HG03571 (cell line): ENCODE data around the gene PDIA4.

Source experiments
- ATAC-seq: cut with Tn5 transposase; IDR thresholded peaks from one replicate; pipeline ENCODE4 v1.9.1; 2021; ENCODE audit not compliant: unreplicated experiment

The PDIA4 gene

DNA sequence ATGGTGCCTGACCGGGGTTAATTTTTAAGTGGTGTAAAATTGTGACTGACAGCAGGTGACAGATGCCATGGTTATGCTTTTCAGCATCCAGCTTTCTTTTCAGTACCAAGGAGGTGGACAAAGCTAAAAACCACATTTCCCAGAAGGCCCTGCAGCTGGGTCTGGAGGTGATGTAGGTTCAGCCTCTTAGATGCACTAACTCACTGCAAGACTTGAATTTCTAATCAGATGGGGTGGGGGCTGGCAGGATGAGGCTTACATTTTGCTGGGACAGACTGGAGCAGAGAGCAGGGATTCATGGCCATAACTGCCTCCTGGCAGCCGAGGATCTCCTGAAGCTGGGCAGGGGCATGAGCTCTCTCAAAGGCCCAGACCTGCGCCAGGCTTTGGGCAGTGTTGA, 52.4 kb downstream of the PDIA4 start:
- ATAC-seq: no peak

DNA sequence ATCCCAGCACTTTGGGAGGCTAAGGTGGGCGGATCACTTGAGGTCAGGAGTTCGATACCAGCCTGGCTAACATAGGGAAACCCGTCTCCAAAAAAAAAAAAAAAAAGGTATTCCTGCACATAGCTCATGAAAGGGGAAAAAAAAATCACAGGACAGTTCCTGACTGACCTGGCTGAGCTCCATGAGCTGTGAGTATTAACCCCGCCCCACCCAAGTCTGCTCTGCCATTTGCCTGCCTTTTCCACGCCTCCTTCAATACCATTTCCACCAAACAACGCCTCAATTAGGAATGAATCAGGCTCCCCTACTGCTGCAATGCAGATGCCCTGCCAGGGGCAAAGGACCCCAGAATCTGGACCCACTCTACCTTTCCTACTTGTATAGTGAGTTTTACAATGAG, 55.0 kb downstream of the PDIA4 start:
- ATAC-seq: no peak

DNA sequence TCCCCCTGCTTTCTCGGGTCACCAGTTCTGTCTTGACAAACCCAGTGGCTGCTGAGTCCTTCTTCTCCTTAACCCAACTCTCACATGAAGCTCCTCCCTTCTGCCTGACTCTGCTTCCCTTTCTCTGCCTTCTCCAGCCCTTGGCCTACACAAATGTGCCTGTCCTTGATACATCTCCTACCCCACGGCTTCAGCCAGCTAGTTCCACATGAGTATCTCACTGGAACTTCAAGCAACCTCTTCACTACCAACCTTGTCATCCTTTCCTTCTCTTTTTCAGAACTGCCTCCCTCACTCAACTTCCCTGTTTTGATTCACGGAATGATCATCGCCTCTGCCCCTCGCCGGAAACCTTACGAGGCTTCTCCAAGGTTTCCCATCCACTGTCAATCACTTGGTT, 55.9 kb downstream of the PDIA4 start:
- no peak for ATAC-seq

DNA sequence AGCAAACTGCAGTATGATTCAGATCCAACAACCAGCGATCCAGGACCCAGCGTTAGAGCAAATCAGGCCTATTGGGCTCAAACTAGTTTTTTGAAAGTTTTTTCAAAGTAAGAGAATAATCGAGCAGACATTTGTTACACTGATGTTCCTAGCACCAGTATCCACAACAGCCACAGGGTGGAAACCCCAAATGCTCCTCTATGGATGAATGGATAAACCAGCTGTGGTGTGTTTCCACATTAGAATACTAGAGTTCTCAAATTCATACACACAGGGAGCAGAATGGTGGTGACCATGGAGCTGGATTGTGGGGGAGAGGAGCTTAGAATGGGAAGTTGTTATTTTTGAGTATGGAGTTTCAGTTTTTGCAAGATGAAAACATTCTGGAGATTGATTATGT, 60.7 kb downstream of the PDIA4 start:
- no peak for ATAC-seq

DNA sequence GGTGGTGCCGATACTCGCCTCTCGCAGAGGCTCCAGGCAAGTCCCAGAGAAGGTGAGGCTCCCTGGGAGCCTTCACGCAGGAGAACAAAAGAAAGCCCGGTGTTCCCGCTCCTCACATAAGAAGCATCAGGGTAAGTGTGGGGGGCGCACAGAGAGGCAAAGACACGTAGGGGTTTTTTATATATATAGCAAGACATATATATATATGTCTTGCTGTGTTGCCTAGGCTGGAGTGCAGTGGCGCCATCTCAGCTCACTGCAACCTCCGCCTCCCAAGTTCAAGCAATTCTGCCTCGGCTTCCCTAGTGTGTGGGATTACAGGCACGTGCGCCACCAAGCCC, 61.3 kb downstream of the PDIA4 start:
- no peak for ATAC-seq

DNA sequence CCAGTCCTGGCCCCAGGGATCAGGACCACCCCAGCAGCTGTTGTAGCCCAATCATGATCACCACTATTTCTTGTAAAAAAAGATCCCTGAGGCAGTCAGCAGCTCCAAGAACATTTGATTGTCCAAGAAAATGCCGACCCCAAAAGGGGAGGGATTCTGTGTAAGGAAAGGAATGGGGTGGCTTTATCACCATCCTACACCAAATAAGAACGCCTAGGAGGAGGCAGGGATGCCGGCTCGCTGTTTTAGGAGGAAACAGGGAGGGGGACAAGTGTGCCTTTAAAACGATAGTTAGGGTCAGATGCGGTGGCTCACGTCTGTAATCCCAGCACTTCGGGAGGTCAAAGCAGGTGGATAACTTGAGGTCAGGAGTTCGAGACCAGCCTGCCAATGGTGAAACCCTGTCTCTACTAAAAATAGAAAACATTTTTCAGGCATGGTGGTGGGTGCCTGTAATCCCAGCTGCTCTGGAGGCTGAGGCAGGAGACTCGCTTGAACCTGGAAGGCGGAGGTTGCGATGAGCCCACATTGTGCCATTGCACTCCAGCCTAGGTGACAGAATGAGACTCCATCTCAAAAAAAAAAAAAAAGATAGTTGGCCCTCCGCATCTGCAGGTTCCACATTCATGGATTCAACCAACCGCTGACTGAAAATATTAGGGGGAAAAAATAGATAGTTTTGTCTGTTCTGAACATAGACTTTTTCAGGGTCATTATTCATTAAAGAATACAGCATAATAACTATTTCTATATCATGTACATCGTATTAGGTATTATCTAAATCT, 63.6 kb downstream of the PDIA4 start:
- no peak for ATAC-seq

DNA sequence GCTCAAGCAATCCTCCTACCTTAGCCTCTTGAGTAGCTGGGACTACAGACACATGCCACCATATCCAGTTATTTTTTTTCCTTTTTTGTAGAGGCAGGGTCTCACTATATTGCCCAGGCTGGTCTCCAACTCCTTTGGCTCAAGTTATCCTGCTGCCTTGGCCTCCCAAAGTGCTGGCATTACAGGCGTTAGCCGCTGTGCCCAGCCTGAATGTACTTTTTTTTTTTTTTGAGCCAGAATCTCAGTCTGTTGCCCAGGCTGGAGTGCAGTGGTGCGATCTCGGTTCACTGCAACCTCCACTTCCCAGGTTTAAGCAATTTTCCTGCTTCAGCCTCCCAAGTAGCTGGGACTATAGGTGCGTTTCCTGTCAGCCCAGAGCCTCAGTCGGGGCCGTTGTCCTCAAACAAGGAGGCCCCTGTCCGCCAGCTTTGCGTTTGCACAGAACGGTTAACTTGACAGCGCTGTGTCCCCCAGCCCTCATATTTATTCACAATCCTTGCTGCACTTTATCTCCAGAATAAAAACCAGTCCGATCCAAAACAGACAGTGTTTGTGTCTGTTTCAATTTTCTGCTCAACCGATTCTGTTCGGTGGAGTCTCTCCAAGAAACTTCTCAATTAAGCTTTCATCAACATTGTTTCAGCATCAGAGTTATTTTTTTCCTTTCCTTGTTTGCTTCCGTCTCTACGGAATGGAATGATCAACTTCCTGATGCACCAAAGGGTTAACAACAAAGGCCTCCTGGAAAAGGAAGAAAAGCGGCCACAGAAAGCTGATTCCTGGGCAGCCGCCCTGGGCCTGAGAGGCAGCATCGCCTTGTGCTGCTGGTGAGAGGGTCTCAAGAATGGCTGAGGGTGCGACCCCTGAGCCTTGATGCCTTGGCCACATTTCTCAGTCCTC, 64.5 kb downstream of the PDIA4 start:
- ATAC-seq: no peak

DNA sequence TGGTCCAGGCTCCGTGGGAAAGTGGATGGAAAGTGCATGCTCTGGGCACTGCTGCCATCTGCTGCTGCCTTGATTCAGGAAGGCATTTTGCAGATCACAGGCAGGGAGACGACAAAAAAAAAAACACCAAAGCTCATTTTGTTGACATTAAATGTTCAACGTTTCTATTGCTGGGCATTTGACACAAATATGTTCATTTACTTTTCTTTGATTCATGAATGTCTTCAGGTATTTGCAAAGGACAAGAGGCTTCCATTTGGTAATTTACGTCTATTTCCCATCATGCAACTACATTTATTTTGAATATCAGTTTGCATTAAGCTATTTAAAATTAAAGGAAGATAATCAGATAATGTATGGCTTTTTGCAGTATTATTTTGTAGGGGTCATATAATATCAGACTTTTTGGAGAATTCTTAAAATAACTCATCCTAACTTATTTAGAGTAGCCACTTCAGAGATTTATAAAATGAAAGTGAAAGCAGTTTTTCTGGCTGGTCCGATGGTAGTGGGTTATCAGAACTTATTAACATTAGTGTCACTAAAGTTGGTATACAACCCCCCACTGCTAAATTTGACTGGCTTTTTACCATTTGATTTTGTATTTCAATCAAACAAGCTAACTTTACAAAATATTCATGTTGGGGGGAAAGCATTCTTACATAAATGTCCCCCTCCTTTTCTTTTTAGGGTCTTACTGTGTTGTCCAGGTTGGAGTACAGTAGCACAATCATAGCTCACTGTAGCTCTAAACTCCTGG, 65.3 kb downstream of the PDIA4 start:
- peak; percentile 51 for ATAC-seq

DNA sequence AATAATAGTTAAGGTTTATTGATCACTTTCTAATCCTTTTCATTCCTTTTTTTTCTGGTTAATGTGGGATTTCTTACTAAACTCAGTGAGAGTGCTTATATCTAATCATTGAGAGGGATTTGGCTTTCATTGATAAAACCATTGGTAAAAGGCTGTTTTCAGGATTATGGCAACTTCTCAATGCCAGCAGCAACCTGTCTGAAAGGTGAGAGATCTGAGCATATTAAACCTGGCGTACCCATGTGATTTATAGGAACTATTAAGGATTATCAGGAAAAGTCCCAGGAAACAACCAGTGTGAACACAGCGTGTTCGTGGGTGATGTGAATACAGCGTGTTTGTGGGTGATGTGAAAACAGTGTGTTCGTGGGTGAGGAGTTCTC, 65.9 kb downstream of the PDIA4 start:
- ATAC-seq: no peak

DNA sequence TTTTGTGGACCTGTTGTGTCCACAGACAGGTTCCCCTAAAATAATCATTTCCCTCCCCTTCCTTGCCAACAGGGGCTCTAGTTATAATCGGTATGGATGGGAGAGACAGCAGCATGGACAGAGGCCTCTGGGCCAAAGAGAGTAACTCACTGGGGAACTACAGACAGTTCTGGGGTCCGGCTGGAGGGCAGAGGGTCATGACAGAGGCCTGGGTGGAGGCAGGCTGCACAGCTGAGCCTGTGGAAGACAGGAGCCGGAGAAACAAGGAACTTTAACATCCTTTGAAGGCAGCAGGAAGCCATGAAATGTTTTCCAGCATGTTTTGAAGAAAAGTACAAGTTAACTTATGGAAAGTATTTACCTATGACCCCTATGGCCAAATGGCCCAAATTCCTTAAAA, 68.6 kb downstream of the PDIA4 start:
- no peak for ATAC-seq

DNA sequence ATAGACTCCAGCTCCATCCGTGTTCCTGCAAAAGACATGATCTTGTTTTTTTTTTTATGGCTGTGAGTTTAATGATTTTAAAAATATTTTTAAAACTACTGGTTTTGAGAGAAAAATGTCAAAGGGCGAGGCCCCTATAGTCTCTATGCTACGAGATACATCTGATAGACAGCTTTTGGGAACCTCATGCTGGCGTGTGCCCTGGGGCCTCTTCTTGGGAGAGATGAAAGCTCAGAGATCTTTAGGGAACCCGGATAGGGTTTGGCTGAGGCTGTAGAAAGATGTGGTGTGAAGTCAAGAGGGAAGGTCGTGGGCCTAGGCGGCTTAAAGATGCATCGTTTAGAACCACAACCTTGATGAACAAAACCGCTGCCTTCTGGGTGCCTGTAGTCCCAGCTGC, 70.2 kb downstream of the PDIA4 start:
- no peak for ATAC-seq

DNA sequence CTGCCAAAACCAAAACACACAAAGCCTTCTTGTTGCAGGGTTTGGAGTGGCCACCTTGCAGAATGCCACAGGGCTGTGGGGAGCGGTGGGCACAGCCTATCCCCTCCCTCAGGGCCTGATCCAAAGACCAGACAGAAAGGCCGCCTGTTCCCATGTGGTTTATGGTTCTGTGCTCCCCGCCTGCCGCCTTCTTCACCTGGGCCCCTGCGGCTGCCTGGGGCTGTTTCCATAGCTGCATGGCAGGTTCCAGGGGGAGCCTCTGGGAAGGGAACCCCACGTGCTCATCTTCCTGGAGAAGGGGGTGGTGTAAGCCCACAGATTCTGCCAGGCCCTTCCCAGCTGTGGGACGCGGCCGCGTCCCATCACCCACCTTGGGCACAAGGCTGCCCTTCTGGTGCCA, 73.5 kb downstream of the PDIA4 start:
- ATAC-seq: no peak

DNA sequence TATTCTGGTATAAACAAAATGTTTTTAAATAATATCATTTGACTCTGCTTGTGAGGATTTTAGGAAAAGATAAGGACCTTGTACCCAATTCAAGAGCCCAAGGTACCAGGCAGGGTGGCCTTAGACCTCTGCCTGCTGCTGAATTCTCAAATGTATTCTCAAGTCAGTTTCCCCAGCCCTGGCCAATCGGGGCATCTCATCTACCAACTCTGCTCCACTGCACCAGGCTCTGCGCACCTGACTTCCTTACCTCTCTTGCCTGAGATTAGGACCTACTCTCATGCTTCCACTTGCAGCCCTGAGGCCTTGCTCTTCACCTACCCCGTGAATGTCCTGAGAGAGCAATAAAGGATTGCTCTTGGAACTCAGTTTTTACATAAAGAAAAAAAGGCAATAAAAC, 74.6 kb downstream of the PDIA4 start:
- ATAC-seq: no peak
